Measurements from ENCODE around the gene ZFHX3.

GRCh38 chr16:72798264-72798663 is 249.7 kb downstream of the ZFHX3 start:
- no peak for TF ChIP-seq CTCF (optimal IDR thresholded peaks at IDR 0.05 in 1 of 3, IDR thresholded peaks at IDR 0.05 in 1 of 3, conservative IDR thresholded peaks at IDR 0.05 in 1 of 3; ENCODE audit: extremely low read depth in 1 of 3, insufficient read depth in 2 of 3, low read length in 3 of 3)
- no peak for TF ChIP-seq EZH2 (IDR thresholded peaks at IDR 0.05; ENCODE audit: low read length)
